ENCODE measurements around the gene CFAP97.

DNA sequence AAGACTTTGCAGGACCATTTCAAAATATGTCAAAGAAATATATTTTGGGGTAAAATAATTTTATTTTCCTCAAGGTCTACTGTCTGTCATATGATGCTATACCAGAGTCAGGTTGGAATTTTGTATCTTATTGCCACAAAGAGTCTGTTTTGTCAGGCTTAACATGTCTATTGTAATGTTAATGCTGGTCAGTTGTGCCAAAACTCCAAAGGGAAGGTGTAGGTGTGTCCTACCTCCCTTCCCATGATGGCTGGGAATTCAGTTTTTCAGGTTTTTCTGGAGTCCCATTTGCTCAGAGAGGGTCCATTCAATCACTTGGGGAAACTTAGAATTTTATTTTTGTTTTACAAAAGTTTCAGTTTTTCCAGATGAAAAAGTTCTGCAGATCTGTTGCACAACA is 94.1 kb downstream of the CFAP97 start:
- TF ChIP-seq, protein P1, sequence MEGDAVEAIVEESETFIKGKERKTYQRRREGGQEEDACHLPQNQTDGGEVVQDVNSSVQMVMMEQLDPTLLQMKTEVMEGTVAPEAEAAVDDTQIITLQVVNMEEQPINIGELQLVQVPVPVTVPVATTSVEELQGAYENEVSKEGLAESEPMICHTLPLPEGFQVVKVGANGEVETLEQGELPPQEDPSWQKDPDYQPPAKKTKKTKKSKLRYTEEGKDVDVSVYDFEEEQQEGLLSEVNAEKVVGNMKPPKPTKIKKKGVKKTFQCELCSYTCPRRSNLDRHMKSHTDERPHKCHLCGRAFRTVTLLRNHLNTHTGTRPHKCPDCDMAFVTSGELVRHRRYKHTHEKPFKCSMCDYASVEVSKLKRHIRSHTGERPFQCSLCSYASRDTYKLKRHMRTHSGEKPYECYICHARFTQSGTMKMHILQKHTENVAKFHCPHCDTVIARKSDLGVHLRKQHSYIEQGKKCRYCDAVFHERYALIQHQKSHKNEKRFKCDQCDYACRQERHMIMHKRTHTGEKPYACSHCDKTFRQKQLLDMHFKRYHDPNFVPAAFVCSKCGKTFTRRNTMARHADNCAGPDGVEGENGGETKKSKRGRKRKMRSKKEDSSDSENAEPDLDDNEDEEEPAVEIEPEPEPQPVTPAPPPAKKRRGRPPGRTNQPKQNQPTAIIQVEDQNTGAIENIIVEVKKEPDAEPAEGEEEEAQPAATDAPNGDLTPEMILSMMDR (IDR thresholded peaks at IDR 0.05; ENCODE audit: poor library complexity, severe bottlenecking) = no peak
- no peak for TF ChIP-seq EP300 (conservative IDR thresholded peaks at IDR 0.05; ENCODE audit: poor library complexity, severe bottlenecking)
- TF ChIP-seq POLR2AphosphoS5 (IDR thresholded peaks at IDR 0.05) = no peak
- TF ChIP-seq EZH2 (IDR thresholded peaks at IDR 0.05; ENCODE audit: borderline replicate concordance, insufficient read depth, low read length, poor library complexity, severe bottlenecking) = no peak
- TF ChIP-seq TAF1 (IDR thresholded peaks at IDR 0.05; ENCODE audit: low read depth) = no peak
- TF ChIP-seq MXI1 (conservative IDR thresholded peaks at IDR 0.05; ENCODE audit: poor library complexity, severe bottlenecking) = no peak
- TF ChIP-seq, protein P2, sequence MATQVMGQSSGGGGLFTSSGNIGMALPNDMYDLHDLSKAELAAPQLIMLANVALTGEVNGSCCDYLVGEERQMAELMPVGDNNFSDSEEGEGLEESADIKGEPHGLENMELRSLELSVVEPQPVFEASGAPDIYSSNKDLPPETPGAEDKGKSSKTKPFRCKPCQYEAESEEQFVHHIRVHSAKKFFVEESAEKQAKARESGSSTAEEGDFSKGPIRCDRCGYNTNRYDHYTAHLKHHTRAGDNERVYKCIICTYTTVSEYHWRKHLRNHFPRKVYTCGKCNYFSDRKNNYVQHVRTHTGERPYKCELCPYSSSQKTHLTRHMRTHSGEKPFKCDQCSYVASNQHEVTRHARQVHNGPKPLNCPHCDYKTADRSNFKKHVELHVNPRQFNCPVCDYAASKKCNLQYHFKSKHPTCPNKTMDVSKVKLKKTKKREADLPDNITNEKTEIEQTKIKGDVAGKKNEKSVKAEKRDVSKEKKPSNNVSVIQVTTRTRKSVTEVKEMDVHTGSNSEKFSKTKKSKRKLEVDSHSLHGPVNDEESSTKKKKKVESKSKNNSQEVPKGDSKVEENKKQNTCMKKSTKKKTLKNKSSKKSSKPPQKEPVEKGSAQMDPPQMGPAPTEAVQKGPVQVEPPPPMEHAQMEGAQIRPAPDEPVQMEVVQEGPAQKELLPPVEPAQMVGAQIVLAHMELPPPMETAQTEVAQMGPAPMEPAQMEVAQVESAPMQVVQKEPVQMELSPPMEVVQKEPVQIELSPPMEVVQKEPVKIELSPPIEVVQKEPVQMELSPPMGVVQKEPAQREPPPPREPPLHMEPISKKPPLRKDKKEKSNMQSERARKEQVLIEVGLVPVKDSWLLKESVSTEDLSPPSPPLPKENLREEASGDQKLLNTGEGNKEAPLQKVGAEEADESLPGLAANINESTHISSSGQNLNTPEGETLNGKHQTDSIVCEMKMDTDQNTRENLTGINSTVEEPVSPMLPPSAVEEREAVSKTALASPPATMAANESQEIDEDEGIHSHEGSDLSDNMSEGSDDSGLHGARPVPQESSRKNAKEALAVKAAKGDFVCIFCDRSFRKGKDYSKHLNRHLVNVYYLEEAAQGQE (IDR thresholded peaks at IDR 0.05; ENCODE audit: borderline replicate concordance) = no peak
- TF ChIP-seq RAD21 (conservative IDR thresholded peaks at IDR 0.05) = no peak
